ENCODE results near the gene GTF2E1.

DNA sequence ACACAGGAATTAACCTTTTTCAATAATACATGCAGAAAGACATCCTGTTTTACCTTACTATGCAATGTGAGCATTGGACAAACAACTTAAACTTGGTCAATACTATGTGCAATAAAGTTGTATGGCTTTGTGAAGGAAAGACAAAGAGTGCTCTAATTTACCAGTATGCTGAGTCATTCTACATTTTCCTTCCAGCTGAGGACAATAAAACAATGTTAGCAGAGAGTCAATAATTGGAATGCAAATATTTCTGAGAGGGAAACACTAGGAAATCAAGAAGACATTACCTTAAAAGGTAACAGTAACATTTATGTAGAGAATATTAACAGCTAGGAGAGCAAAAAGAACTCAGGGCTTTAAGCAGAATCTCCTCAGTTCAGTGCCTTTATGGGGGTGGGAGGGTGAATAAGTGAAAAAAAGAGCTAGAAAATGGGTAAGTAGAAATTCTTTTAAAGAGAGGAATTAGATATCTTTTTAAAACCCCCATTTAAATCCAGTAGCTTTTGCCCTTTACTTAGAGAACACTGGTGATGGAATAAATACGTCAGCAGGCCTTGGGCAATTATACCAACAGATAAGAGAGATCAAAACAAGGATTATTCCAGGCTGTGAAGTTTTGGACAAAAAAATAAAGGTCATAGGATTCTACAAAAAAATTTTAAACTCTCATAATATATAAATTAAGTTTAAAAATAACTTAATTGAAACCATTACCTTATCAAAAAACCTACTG is 48.9 kb upstream of the GTF2E1 start:
- TF ChIP-seq, protein P1, sequence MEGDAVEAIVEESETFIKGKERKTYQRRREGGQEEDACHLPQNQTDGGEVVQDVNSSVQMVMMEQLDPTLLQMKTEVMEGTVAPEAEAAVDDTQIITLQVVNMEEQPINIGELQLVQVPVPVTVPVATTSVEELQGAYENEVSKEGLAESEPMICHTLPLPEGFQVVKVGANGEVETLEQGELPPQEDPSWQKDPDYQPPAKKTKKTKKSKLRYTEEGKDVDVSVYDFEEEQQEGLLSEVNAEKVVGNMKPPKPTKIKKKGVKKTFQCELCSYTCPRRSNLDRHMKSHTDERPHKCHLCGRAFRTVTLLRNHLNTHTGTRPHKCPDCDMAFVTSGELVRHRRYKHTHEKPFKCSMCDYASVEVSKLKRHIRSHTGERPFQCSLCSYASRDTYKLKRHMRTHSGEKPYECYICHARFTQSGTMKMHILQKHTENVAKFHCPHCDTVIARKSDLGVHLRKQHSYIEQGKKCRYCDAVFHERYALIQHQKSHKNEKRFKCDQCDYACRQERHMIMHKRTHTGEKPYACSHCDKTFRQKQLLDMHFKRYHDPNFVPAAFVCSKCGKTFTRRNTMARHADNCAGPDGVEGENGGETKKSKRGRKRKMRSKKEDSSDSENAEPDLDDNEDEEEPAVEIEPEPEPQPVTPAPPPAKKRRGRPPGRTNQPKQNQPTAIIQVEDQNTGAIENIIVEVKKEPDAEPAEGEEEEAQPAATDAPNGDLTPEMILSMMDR (IDR thresholded peaks at IDR 0.05): no peak
- no peak for TF ChIP-seq POLR2A (IDR thresholded peaks at IDR 0.05)

All from esophagus squamous epithelium (tissue), 4 donors.